BE2C (cell line): ENCODE data around the gene ZNF547.

Experiments used
- DNase-seq: peaks from one replicate; pipeline ENCODE4 v3.0.0-alpha.2; 2020
- H3K27me3 ChIP-seq: fragments of 250-450 bp; sonication (Bioruptor Pico); 2 replicates; pipeline ENCODE4 v1.5.1; 2020; ENCODE audit warnings: mild to moderate bottlenecking
- H3K36me3 ChIP-seq: fragments of 250-450 bp; sonication (Bioruptor Pico); 2 replicates; pipeline ENCODE4 v1.5.1; 2020; ENCODE audit warnings: mild to moderate bottlenecking
- H3K4me1 ChIP-seq: fragments of 250-450 bp; sonication (Bioruptor Pico); 2 replicates; pipeline ENCODE4 v1.5.1; 2020
- H3K4me3 ChIP-seq: 2 replicates; pipeline ENCODE4 v1.5.1; 2011; ENCODE audit warnings: low read depth, low read length
- H3K9me3 ChIP-seq: fragments of 250-450 bp; sonication (Bioruptor Pico); 2 replicates; pipeline ENCODE4 v1.5.1; 2020
- CTCF ChIP-seq: IDR thresholded peaks from 2 replicates; pipeline ENCODE4 v1.5.1; 2012; ENCODE audit warnings: mild to moderate bottlenecking, low read depth, low read length

The ZNF547 gene

DNA sequence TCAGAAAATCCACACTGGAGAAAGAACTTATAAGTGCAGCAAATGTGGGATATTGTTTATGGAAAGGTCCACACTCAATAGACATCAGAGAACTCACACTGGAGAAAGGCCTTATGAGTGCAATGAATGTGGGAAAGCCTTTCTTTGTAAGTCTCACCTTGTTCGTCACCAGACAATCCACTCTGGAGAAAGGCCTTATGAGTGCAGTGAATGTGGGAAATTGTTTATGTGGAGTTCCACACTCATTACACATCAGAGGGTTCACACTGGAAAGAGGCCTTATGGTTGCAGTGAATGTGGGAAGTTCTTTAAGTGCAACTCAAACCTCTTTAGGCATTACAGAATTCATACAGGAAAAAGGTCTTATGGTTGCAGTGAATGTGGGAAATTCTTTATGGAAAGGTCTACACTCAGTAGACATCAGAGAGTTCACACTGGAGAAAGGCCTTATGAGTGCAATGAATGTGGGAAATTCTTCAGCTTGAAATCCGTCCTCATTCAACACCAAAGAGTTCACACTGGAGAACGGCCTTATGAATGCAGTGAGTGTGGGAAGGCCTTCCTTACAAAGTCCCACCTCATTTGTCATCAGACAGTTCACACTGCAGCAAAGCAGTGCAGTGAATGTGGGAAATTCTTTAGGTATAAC lies 14.3 kb downstream of the ZNF547 start:
- TF ChIP-seq CTCF, result no peak
- H3K27me3 ChIP-seq, result no peaks in the 10 kb centered on the region
- no peaks in the 10 kb centered on the region for H3K4me1 ChIP-seq
- DNase-seq, result no peak
- H3K9me3 ChIP-seq, result peaks cover 6% of the 10 kb centered on the region
- H3K36me3 ChIP-seq, result no peaks in the 10 kb centered on the region
- H3K4me3 ChIP-seq, result no peak overlapping the region

DNA sequence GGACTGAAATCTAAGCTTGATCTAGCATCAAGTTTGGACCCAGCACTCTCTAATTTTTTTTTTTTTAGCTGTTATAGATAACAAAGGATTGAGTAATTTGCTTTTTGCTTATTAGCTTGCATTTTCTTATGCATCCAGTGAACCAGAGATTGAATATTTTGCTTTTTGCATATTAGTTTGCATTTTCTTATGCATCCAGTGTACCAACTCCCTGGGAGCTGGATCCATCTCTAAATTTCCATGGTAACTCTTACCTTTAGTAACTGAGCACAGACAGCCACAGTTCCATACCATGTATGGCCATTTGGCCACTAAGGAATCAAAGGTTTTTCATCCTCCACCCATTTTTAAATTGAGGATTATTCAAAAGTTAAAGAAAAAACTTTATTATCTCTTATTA lies 17.6 kb downstream of the ZNF547 start:
- H3K36me3 ChIP-seq, result no peaks in the 10 kb centered on the region
- no peaks in the 10 kb centered on the region for H3K27me3 ChIP-seq
- no peak overlapping the region for H3K4me3 ChIP-seq
- H3K4me1 ChIP-seq, result no peaks in the 10 kb centered on the region
- no peak for TF ChIP-seq CTCF
- DNase-seq, result no peak
- H3K9me3 ChIP-seq, result peaks cover 6% of the 10 kb centered on the region

GRCh38 chr19:57382806-57383488 lies 19.6 kb downstream of the ZNF547 start:
- Histone ChIP-seq H3K4me1 (no peaks in the 10 kb centered on the region), H3K27me3 (no peaks in the 10 kb centered on the region), H3K36me3 (no peaks in the 10 kb centered on the region), H3K9me3 (0 out of 2 replicates have a peak, but pooled peaks cover 2% of the 10 kb centered on the region), H3K4me3 (no peak overlapping the region)
- no peak for TF ChIP-seq CTCF
- no peak for DNase-seq

DNA sequence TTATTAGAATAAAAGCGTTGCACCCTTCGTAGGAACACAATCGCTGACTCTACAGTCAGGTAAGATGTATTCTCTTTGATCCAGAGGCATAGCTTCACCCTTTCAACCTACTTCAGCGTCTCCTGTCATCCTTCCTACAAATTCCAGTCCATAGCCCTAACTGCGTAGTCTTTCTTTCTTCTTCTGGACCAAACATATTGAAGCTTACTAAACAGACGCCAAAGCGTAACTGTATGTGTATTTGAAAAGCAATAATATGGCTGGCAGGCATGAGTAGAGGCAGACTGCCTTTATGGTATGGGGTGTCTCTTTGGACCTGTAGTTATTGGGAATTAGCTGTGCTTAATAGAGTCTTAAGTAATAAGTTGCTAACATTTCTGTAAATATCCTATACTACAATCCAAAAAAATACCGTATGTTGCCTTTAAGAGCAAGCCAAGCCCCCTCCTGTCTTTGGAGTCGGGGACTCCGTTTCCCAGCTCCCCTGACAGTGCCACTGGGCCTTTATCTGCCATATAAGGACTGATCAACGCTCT lies 25.9 kb downstream of the ZNF547 start:
- TF ChIP-seq CTCF, result no peak
- no peaks in the 10 kb centered on the region for H3K27me3 ChIP-seq

GRCh38 chr19:57389730-57390598 lies 26.6 kb downstream of the ZNF547 start, which contains the start of gene ZNF548:
ZNF548 (plus strand) TSS chr19:57389854; CDS start chr19:57390100, 246 bp downstream.
- Histone ChIP-seq H3K4me1 (no peaks in the 10 kb centered on the region), H3K4me3 (peak within 1 kb of the TSS; percentile 89), H3K36me3 (peaks cover 5% of the 10 kb centered on the region), H3K27me3 (no peaks in the 10 kb centered on the region), H3K9me3 (no peaks in the 10 kb centered on the region)
- TF ChIP-seq CTCF, result peak; percentile 37
- peak; percentile 98 for DNase-seq

More for the DNA sequence above, 25.9 kb downstream of the ZNF547 start:
- no peak for DNase-seq
- H3K36me3 ChIP-seq, result peaks cover 3% of the 10 kb centered on the region
- H3K9me3 ChIP-seq, result no peaks in the 10 kb centered on the region
- no peaks in the 10 kb centered on the region for H3K4me1 ChIP-seq
- peak overlapping the region; percentile 44 for H3K4me3 ChIP-seq
